Colon (tissue), 2 donors: Measurements from ENCODE around the gene PDE4A.
"Not testable (repeated sequence)": the region's sequence is repeated elsewhere in the genome, so short reads cannot be mapped to it uniquely, and the experiment has no call there.

ENCODE experiments used
- FAIRE-seq: peaks from 2 replicates; lab custom pipeline; 2012; peaks lifted over from hg19 to GRCh38; lab: Jason Lieb, UNC
- donor health status: control.
- donor health status: control.

PDE4A gene

DNA sequence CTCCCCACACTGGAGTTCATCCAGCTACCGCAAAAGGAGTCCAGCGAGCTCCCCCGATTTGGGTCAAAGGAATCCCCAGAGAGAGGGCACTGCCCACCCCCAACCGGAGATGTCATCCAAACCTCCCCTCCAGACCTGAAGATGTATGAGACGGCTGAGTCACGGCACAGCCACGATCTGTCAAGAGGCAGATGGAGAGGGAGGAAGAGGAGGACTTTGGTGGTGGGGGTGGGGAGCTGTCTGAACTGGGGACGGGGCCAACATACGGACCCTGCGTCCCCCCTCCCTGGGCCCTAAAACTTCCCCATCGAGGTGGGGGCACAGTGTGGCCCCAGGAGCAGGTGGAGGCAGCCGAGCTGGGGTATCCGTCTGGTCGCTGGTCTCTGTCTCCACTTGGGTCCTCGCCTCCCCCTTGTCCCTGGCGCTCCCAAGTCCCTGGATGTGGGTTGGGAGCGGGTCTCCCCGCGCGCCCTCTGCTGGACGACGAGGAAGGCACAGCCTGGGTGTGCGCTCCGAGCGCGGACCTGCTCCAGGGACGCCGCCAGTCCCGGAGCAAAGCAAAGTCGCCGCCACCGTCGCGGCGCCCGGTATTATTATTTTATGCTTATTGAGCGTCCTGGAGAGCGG is 3.8 kb downstream of the PDE4A start:
- no peak for FAIRE-seq

DNA sequence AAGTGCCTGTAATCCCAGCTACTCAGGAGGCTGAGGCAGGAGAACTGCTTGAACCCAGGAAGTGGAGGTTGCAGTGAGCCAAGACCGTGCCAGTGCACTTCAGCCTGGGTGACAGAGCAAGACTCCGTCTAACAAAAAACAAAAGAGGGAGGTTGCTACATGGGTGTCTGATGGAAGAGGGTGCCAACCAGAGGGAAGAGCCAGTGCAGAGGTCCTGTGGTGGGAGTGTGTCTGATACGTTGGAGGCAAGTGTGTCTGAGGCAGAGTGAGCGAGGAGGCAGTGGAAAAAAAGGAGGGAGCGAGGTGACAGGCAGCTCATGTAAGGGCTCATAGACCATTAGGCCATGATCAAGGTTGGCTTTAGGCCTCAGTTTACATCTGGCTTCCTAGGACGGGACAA is 6.8 kb downstream of the PDE4A start:
- FAIRE-seq: no peak

DNA sequence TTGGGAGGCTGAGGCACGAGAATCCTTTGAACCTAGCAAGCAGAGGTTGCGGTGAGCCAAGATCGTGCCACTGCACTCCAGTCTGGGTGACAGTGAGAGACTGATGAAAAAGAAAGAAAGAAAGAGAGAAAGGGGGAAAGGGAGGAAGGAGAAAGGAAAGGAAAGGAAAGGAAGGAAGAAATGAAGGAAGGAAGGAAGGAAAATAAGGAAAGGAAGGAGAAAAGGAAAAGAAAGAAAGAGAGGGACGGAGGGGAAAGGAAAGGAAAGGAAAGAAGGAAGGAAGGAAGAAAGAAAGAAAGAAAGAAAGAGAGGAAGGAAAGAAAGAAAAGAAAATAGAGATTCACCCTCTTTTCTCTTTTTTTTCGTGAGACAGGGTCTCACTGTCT is 8.7 kb downstream of the PDE4A start:
- FAIRE-seq: no peak

DNA sequence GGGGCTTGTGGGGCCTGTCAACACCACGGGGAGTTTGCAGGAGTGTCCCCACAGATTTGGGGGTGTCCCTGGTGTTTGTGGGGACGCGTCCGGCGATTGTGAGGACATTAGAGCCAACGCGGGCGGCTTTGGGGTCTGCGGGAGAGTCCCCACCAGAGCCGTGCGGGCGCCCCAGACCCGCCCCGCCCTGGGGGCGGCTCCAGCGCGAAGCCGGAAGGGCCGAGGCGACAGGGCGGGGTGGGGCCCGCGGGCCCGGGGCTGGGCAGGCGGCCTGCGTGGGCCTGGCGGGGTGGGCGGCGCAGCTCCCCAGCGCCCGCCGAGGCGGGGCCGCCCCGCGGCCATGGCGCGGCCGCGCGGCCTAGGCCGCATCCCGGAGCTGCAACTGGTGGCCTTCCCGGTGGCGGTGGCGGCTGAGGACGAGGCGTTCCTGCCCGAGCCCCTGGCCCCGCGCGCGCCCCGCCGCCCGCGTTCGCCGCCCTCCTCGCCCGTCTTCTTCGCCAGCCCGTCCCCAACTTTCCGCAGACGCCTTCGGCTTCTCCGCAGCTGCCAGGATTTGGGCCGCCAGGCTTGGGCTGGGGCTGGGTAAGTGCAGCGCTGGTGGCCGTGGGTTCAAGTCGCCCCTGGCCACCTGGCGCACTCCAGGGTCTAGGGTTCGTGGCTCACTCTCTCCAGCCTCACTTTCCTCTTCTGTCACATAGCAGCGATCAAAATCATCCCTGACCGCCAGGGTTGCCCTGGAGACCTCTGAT is 10.3 kb downstream of the PDE4A start:
- FAIRE-seq: no peak

DNA sequence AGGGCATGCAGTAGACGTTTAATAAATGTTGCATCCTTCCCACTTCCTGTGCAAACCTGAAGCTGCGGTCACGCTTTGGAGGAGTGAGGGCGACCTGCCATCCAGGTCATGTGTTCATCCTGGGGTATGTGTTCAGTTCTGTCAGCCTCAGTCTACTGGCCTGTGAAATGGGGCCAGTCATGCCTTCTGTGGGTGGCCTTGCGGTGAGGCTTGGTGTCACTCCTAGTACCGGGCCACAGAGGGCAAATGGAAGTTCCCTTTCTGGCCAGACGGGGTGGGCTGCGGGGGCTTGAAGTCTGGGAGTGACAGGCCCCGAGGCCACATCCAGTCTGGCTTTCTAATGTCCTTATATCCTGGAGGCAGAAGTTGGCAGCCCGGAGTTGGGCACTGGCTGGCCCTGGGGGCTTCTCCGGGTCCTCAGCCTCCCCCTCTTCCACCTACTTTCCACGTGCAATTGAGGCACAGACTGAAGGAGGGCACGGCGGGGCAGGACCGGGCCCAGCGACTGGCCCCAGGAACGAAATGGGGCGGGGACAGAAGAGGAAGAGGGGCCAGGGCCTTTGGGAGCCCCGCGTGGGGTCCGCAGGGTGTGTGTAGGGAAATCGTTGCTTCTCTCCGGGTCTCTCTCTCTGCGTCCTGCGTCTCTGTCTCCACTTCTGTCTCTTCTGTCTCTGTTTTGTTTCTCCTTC is 11.1 kb downstream of the PDE4A start:
- no peak for FAIRE-seq

DNA sequence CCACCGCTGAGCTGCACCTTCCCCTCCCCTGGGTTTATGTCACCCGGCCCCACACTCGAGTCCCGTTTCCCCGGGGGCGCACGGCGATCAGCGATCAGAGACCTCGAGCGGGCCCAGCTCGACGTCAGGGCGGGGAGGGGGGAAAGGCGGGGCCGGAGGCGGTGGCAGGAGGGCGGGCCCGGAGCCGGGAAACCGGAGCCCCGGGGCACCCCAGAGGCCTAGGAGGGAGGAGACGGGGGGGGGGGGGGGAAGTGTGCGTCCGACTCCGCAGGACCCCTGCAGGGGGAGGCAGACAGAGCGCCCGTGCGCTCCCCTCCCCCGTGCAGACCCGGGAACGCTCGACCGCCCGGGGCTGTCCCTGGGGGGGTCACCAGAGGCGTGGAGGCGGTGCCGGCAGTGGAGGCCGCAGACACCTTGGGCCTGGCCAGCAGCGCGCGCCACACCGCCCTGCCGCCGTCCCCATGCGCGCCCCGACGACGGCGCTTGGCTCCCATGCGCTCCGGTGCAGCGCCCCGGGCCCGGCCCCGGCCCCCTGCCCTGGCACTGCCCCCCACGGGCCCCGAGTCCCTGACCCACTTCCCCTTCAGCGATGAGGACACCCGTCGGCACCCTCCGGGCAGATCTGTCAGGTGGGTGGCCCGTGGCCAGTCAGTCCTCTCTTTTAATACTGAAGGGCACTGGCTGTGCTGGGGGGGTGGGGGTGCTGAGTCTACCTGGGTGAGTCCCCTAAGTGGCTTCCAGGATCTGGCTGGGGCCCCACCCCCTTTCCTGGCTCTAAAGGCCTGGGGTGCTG is 11.8 kb downstream of the PDE4A start:
- no peak for FAIRE-seq

DNA sequence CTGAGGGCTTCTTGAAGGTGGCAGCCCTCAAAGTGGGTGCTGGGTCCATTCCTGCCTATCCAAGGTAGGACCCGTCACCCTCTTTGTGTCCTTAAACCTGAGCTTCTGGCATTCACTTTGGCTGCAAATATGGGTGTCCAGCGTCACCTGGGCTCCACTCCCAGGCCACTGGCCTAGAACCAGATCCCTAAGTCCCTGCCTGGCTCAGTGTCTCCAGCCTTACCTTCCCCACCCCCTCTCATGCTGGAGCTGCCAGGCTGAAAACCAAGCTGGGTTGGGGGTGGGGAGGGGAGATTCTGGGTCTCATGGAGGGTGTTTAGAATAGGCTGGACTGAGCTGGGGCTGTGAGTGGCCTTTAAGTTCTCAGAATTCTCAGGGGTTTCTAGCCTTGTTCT is 12.4 kb downstream of the PDE4A start:
- no peak for FAIRE-seq

DNA sequence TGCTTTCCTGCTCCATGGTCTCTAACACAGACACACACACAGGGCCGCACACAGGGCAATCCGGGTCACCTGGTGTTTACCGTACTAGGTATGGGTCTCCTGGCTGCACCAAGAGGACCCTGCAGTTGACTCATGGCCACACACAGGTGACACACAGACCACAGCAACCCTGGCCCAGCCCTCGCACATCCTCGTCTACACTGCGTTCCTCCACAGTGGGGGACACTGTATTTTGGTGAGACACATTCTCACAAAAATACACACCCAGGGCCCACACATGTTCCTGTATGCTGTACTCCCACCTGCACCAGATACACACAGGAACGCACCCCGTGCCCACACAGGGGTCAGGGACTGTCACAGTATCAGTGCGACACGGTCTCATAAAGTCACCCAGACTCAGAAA is 12.8 kb downstream of the PDE4A start:
- no peak for FAIRE-seq

DNA sequence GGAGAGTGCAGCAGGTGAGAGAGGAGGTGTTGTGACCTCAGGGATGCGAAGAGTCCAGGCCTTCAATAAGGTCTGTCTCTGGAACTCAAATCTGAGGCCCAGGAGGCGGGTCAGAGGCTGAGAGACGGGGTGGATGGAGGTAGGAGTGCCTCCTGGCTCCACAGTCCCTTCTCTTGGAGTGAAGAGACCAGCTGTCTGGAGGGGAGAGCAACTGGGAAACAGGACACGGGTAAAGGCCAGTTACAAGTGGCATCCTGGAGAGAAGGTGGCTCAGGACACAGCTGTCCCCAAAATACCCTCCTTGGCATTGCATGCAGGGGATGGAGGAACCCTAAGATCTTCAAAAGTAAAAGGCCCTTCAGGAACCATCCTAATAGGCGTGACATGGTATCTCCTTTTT is 19.2 kb downstream of the PDE4A start:
- FAIRE-seq: no peak

DNA sequence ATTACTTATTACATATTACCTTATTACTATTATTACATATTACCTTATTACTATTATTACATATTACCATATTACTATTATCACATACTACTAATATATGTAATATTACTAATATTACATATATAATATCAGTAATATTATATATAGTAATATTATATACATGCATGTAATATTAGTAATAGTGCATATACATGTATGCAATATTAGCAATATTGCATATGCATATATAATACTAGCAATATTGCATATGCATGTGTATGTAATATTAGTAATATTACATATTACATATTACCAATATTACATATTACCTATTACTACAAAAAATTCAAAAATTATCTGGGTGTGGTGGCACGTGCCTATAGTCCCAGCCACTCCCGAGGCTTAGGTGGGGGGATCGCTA is 22.4 kb downstream of the PDE4A start:
- FAIRE-seq: peak; percentile 49

DNA sequence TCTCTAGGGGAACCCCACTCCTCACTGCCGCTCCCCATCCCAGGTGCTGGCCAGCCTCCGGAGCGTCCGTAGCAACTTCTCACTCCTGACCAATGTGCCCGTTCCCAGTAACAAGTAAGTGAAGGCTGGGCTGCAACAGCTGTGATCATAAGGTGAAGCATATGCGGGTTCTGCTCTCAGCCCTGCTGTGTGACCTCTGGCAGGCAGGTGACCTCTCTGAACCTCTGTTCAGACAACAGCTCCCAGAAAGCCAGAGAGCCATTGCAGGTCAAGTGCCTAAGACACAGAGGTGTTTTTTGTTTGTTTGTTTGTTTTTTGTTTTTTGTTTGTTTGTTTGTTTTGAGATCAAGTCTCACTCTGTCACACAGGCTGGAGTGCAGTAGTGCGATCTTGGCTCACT is 28.7 kb downstream of the PDE4A start:
- FAIRE-seq: no peak

DNA sequence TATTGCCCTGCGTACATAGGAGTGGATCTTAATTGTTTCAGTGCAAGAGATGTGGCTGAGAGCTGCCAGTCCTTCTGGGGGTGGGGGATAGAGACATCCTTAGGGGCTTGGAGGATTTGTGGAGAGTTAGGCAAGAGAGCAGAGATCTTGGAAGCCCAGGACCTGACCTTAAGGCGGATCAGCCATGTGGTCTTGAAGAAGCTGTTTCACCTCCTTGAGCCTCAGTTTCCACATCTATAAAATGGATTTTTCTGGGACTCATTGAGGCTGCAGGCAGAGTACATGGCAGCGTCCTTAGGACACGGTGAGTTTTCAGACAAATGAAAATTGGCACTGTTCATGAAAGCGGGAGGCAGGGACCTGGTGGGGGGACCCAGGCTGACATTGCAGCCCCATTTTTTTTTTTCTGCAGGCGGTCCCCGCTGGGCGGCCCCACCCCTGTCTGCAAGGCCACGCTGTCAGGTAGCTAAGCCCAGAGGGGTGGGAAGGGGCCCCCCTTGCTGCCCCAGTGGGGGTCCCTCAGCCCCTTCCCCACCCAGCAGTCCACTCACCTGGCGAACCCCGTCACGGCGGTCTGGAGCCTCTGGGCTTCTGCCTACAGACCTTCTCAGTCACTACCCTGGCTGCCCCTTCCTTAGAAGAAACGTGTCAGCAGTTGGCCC is 30.0 kb downstream of the PDE4A start:
- no peak for FAIRE-seq

DNA sequence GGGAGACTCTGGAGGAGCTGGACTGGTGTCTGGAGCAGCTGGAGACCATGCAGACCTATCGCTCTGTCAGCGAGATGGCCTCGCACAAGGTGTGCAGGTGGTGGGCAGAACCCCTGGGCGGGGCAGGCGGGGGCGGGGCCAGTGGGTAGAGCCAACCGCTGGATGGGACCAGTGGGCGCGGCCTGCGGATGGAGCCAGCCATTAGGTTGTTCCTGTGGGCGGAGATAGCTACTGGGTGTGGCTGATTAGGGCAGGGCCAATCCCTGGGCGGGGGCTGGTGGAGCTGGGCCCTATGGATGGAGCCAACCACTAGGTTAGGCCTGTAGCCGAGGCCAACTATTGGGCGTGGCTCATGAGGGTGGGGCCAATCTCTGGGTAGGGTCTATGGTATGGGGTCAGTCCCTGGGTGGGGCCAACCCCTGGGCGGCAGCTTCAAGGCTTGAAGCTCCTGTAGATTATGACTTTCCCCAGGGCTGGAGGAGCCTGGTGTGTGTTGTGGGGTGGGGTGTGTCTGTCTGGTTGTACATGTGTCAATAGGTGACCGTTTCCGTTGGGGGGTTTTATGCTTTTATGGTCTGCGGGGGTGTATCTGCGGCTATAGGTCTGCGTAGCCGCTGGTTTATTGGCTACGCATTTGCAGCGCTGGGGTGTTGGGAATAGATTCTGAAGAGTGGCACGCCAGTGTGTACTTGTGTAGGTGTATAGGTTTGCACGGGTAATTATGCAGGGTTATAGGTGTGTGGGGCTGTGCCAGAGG is 30.7 kb downstream of the PDE4A start:
- no peak for FAIRE-seq

DNA sequence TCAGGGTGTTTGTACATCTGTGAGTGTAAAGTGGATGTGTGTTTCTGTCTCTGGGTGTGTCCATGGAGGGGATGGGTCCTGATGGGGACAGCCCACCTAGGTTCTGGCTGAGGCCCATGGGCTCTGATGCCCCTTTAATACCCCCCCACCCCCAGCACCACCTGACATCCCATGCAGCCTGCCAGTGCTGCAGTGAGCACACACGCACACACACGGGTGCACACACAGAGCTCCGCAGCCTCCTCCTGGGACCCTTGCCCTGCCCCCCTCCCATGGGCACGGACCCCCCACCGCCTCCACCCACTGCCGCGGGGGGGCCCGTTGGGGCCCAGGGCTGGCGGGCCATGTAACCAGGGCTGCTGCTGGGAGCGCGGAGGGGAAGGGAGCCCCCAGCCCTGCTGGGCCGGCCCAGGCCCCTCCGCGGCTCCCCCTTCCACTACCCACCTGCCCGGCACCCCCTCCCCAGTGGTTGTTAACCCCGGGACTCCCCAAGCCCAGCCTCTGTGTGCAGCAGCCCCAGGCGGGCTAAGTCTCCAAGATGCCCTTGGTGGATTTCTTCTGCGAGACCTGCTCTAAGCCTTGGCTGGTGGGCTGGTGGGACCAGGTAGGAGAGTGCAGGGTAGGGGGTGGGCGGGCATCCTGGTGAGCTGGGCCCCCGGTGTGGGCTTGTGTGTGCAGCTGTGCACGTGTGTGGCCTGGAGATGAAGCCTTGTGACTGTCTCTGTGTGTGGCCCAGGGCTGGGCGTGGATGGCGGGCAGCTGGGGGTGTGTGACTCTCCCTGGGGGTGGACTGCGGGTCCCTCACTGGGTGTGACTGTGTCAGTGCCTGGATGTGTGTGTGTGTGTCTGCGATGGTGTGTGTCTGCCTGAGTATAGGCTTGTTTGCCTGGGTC is 32.6 kb downstream of the PDE4A start:
- FAIRE-seq: no peak

DNA sequence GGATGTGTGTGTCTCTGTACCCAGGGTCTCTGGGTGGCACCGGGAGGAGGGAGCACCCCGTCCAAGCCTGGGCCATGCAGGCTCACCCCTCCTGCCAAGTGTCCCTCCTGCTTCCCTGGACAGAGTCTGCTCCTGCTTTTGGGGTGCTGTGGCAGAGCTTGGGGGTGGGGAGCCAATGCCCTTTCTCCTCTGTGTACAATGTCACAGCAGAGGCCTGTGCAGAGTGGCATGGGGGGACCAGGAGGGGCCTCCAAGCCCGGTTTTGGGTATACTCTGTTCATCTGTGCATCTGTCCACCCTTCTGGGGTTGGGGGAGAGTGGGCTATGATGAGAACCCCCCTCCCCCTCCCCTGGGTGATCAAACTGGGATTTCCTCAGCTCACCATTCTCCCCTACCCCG is 33.5 kb downstream of the PDE4A start:
- FAIRE-seq: no peak

DNA sequence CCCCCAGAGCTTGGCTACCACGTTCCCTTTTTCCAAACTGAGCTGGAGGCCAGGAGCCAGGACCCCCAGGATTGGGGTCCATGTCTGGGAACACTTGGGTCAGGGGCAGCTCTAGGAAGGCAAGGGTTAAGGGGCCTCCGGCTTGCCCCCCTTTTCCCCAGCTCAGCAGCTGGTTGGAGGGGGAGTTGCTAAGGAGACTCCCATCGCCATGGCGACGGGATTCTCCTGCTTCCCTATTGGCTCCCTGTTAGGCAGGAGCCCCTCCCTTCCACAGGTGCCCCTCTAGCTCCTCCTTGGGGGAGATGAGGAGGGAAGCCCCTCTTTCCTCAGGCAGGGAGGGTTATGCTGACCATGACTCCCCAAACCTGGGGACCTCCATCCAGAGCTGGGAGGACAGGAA is 33.9 kb downstream of the PDE4A start:
- FAIRE-seq: no peak

DNA sequence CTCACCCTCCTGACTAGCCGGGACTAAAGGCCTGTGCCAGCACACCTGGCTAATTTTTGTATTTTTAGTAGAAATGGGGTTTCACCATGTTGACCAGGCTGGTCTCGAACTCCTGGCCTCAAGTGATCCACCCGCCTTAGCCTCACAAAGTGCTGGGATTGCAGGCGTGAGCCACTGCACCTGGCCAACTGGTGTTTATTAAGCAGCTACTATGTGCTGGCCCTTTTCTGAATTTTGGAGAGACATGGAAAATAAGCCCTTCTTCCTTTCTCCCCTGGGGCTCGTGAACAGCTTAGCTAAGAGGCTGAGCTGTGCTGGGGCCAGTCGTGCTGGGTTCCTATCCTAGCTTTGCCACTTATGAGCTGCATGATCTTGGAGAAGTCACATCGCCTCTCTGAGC is 38.4 kb downstream of the PDE4A start:
- not testable (repeated sequence) for FAIRE-seq

DNA sequence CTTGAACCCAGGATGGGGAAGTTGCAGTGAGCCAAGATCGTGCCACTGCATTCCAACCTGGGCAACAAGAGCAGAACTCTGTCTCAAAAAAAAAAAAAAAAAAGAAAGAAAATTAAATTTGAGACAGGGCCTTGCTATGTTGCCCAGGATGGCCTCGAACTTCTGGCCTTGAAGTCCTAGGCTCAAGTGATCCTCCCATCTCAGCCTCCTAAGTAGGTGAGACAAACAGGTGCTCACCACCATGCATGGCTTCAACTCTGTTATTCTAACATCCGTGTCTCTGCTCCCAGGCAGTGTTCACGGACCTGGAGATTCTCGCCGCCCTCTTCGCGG is 40.3 kb downstream of the PDE4A start:
- no peak for FAIRE-seq

DNA sequence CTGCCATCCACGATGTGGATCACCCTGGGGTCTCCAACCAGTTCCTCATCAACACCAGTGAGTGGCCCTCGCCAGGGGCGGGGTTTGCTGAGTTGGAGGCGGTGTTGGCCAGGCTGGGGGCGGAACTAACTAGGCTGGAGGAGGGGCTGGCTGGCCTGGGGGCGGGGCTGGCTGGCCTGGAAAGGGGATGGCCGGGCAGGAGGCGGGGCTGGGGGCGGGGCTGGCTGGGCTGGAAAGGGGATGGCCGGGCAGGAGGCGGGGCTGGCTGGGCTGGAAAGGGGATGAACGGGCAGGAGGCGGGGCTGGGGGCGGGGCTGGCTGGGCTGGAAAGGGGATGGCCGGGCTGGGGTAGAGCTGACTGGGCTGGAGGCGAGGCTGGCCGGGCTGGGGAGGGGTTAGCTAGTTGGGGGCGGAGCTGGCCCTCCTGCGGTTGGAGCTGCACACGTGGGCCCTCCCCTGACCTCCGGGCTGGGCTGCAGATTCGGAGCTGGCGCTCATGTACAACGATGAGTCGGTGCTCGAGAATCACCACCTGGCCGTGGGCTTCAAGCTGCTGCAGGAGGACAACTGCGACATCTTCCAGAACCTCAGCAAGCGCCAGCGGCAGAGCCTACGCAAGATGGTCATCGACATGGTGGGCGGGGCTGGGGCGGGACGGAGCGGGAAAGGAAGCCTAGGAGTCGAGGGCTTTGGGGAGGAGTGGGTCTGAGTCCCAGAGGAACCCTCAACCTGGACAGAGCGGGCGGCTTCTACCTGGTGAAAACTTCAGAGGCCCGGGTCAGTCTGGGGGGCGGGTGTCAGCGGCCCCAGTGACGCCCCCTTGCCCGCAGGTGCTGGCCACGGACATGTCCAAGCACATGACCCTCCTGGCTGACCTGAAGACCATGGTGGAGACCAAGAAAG is 41.0 kb downstream of the PDE4A start:
- no peak for FAIRE-seq
